Right hindlimb (tissue), 1 donor: ENCODE measurements around the gene ANXA2R.
A peak's percentile ranks its signal among the peaks of the same experiment; 100 is the strongest.
"Not testable (repeated sequence)": the region's sequence is repeated elsewhere in the genome, so short reads cannot be mapped to it uniquely, and the experiment has no call there.

ENCODE experiments used
- DNase-seq: peaks from one replicate; pipeline ENCODE4 v3.0.0-alpha.2; 2018

ANXA2R gene

GRCh38 chr5:43060020-43060419 lies 19.9 kb upstream of the ANXA2R start:
- not testable (repeated sequence) for DNase-seq

GRCh38 chr5:43055098-43055497 lies 15.0 kb upstream of the ANXA2R start:
- not testable (repeated sequence) for DNase-seq

GRCh38 chr5:43051684-43052083 lies 11.6 kb upstream of the ANXA2R start:
- no peak for DNase-seq

- no peak for DNase-seq
Observed at GRCh38 chr5:43050384-43050783, 10.3 kb upstream of the ANXA2R start.

- no peak for DNase-seq
Observed at GRCh38 chr5:43049236-43049635, 9.1 kb upstream of the ANXA2R start.

- no peak for DNase-seq
Observed at GRCh38 chr5:43046474-43046873, 6.4 kb upstream of the ANXA2R start.

- no peak for DNase-seq
Observed at GRCh38 chr5:43045236-43045635, 5.1 kb upstream of the ANXA2R start.

GRCh38 chr5:43044181-43044914 lies 4.2 kb upstream of the ANXA2R start:
- peak; percentile 35 for DNase-seq

- no peak for DNase-seq
Observed at GRCh38 chr5:43043400-43043756, 3.3 kb upstream of the ANXA2R start.

GRCh38 chr5:43042626-43043399 lies 2.7 kb upstream of the ANXA2R start:
- peak; percentile 78 for DNase-seq

GRCh38 chr5:43042176-43042625 lies 2.1 kb upstream of the ANXA2R start:
- DNase-seq, result no peak

GRCh38 chr5:43041669-43042175 lies 1.6 kb upstream of the ANXA2R start:
- DNase-seq, result peak; percentile 75

GRCh38 chr5:43041110-43041668 lies 1.1 kb upstream of the ANXA2R start:
- no peak for DNase-seq

GRCh38 chr5:43039471-43040286 lies 440 bp downstream of the ANXA2R start:
- peak; percentile 49 for DNase-seq

GRCh38 chr5:43039152-43039470 lies 1.0 kb downstream of the ANXA2R start:
- DNase-seq, result no peak

- peak; percentile 37 for DNase-seq
Observed at GRCh38 chr5:43038496-43038989, 1.6 kb downstream of the ANXA2R start.

- DNase-seq, result peak; percentile 33
Observed at GRCh38 chr5:43037636-43038495, 2.3 kb downstream of the ANXA2R start.

GRCh38 chr5:43036856-43037635 lies 3.1 kb downstream of the ANXA2R start:
- peak; percentile 45 for DNase-seq

GRCh38 chr5:43036409-43036808 lies 3.7 kb downstream of the ANXA2R start:
- DNase-seq, result no peak

- DNase-seq, result no peak
Observed at GRCh38 chr5:43034591-43034968, 5.5 kb downstream of the ANXA2R start.
